NOMO-1 (cell line): Measurements from ENCODE around the gene SH3RF3.

ENCODE experiments used
- DNase-seq, 2 experiments: peaks; one replicate each; lab custom pipeline; 2025; ENCODE audit not compliant: unreplicated experiment in 2 of 2; lab: John Stamatoyannopoulos, UW

SH3RF3 gene

DNA sequence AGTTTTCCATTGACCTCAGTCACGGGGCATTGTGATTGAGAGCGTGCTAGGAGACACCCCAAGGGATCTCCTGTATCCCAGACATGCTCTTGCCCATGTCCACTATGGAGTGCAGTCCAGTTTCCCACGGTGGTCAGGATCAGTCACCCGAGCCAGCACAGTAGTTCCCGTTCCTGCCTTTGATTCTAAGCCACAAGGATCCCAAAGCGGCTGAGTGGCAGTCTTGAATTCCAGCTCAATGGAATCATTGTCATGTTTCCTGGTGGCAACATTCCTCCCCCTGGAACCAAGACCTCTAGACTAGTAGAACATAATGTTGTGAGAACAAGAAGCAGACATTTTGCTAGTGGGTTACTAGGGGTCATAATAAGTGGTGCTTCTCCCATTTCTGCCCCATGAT is 330.5 kb downstream of the SH3RF3 start:
- no peak for DNase-seq

DNA sequence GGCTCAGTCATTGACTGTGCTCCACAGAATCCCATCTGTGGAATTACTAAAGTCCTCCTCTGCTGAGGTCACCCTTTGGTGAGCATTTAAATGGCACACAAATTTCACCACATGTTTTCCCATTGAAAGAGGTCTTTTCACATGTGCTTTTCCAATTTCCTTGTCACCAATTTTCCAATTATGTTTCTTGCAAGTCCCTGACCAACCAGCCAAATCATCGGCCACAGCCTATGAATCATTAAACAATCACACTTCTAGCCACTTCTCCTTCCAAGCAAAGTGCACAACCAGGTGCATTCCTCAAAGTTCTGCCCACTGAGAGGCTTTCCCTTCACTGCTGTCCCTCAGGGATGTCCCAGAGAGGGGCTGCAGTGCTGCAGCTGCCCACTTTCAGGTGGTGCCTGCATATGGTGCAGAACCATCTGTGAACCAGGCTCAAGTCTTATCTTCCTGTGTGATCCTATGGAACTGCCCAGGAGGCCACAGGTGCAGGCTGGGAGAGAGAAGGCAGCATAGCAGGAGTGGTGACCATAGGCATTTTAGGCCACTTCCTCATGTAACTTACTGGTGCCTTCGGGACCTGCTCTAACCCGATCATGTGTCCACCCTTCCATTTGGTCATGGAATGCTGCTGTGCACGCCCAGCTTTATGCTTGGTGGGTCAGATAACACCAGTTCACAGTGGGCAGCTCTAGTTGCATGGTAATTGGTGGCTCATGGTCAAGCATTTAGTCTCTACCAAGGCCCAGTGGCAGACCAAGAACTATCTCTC is 331.7 kb downstream of the SH3RF3 start:
- no peak for DNase-seq

DNA sequence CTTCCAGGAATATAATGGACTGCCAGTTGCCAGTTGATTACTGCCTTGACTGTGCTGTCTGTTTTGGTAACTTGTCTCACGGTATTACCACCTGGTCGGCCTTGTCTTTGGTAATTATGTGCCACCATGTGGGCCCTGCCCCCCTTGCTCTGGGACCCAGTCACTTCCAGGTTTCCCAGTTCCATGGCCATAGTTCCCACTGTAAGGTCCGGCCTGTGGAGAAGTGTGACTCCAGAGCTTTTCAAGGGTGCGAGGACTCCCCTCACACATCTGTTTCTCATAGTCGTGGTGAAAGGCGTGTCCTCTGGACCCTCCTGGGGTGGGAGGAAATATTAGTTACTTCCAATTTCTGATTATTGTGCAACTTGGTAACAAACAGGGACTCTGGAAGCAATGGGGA is 334.2 kb downstream of the SH3RF3 start:
- no peak for DNase-seq

DNA sequence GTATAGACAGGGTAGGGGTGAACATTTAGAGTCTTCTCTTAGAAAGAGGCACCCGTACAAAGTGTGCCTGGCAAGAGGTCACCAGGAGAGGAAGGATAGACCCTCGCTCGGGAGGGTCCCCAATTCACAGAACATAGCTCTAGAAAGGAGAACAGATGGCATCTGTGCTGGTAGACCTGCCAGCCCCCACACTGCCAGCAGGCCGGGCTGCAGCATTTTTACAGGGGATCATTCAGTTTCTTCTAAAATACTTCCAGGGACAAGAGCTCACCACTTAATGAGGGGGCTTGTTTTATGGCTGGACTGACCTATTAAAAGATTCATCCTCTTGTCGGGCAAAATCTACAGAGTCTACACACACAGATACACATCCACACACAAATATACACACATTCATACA is 334.9 kb downstream of the SH3RF3 start:
- no peak for DNase-seq

DNA sequence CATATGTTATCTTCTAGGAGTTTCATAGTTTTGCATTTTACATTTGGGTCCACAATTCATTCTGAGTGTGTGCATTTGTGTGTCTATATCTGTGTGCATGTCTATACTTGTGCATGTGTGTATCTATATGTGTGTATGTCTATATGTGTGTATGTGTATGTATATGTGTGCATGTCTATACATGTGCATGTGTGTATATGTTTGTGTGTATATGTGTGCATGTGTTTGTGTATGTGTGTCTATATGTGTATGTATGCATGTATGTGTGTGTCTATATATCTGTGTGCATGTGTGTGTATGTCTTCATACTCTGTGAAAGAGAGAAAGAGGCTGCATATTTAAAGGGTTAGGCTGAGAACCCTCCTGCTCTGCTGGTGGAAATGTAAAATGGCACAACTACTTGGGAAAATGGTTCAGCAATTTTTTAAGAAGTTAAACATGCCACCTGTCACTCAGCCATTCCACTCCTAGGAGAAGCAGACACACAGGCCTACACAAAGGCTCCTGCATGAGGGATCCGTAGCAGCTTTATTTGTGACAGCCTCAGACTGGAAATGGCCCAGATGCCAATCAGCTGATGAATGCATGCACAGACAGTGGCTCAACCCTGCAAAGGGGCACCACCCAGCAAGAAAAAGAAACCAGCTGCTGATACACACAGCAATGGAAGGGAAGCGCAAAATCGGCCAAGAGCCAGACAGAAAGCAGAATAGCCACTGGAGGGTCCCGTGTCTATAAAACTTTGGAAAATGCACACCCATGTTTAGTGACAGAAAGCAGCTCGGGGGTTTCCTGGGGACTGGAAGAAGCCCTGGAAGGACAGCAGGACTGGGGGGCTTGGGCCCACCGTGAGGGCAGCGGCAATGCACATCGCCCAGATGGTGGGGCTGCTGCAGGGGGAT is 337.9 kb downstream of the SH3RF3 start:
- DNase-seq, result no peak

DNA sequence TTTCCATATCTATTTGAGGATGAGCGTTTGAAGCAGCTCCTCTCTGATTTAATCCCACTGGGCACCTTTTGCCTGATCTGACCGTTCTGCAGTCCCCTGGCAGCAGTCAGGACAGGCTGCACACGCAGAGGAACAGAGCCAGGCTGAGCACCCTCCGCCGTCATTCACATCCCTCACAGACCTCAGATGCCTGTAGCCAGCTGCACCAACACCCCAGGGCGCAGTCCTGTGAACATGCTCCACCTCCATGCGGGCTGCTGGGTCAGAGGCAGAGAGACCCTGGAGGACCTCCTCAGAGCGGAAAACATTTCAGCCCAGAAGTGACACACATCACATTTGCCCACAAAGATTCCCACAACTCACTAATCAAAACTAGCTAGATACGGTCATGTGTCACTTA is 338.7 kb downstream of the SH3RF3 start:
- no peak for DNase-seq

DNA sequence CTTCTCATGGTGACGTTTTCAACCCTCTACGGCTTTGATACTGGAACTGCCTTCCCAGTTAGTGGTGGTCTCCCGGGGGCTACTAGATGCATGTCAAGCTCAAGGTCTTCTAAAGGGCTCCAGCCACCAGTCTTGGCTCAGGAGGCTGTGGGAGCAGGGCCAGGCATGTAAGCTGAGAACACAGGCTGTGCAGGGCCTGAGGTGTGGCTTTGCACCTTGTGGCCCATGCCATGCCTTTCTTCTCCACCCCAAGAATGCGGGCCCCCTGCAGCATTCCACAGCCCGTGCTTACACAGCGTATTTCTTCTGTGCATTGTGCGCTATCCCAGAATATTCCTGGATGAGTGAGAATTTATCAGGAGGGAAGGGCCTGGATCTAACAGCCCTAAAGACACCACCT is 339.9 kb downstream of the SH3RF3 start:
- DNase-seq, result no peak

DNA sequence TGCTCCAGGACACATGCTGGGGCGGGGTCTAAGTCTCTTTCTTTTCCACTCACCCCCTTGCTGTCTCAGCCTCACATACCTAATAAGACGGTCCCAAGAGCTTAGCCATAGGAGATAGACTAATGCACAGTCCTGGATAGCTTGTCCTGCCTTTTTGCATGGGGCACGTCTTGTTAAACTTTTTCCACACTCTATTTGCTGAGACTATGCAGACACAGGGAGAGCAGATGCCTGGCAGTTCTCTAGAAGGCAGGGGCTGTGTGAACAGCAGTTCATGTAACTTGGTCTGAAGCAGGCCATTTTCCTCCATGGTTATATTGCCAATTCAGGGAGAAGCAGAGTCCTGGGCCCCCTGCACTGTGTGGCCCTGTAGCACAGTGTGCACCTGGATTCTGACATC is 342.7 kb downstream of the SH3RF3 start:
- no peak for DNase-seq

DNA sequence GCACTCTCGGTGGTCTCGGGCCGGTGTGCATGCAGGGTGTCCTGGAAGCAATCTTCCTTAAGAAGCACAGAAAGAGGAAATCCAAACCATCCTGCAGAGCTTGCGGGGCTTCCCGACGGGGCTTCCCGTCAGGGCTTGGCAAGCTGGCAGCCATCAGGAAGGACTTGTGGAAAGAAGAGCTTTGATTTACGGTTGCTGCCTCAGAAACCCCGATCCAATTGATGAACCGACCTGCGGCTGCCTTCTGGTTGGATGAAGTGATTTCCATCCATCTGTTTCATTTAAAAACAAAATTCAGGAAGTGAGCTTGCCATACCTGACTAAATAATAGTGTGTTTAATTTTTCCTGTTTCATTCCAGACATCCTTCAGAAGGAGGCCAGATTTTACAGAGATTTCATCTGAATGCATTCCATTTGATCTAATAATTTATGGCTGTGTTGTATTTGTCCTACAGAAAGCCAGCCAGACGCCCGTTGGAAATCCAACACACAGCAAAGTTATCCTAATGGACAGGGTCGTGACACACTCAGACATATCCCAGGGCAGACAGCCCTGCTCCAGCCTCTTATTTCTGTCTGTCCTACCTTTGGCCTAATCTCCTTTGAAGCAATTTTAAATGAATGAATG is 343.4 kb downstream of the SH3RF3 start:
- no peak for DNase-seq

DNA sequence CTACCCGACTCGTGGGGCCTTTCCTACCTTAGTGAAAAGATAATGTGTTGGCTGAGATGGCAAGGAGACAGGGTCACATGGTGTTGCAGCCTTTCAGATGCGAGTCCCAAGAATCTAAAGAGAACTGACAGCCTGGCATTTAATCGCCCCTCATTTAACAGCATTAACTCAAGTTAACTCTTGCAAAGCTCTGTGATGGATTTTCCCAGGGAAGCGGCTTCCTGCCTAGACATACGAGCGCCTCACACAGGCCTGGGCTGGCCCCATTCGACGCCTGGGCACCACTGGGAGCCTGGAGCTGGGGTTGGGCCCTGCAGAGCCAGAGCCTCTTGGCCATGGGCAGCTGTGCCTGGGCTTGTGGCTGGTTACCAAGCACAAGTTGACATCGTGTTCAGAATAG is 344.0 kb downstream of the SH3RF3 start:
- no peak for DNase-seq

DNA sequence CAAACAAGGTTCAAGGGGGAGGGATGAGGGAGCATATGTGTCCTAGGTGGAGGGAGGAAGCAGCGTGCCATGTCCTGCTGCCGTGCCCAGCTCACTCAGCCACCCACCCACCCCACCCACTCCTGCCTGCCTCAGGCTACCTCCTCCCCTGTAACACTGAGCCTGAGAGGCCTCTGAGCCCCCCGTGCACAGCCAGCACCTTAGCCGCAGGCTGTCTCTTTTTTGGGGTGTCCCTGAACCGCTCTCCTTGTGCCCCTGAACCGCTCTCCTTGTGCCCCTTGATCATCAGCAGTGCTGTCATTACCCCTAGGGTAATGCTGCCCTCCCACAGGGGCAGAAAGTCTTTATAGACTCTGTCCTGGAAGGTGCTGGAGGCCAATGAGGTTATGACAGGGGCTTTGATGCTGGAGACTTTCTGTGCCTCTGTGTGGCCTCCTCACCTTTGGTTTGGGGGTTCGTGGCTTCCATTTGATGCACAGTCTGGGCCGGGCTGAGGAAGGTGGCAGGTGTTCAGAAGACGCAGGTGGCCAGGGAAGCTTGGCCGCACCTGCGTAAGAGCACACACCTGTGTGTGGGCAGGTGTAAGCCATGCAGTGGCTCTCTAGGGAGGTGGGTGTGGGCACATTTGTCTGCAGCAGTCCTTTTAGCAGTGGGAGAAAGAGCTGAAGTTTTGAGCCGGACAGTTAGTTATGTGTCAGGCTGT is 344.8 kb downstream of the SH3RF3 start:
- no peak for DNase-seq

DNA sequence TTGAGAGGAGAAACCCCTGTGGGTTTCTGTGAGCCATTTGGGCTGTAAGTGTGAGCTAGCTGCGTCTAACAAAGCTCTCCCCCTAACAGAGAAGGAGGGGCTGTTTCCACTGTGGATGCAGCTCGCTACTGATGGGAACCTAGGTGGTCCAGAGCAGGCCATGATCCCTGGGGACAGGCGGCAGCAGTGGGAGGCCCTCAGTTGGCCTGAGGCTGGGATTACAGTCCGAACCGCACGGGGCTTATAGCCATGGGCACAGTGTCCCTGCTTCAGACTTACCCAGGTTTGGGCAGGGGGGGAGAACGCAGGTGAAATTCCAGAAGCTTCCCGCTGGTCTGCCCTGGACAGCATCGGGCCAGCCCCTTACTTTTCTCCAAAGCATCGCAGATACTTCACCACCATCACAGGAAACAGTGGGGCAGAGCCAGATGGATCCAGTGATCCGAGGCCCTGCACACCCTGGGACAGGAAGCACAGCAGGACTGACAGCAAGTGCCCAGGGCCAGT is 345.4 kb downstream of the SH3RF3 start:
- no peak for DNase-seq

DNA sequence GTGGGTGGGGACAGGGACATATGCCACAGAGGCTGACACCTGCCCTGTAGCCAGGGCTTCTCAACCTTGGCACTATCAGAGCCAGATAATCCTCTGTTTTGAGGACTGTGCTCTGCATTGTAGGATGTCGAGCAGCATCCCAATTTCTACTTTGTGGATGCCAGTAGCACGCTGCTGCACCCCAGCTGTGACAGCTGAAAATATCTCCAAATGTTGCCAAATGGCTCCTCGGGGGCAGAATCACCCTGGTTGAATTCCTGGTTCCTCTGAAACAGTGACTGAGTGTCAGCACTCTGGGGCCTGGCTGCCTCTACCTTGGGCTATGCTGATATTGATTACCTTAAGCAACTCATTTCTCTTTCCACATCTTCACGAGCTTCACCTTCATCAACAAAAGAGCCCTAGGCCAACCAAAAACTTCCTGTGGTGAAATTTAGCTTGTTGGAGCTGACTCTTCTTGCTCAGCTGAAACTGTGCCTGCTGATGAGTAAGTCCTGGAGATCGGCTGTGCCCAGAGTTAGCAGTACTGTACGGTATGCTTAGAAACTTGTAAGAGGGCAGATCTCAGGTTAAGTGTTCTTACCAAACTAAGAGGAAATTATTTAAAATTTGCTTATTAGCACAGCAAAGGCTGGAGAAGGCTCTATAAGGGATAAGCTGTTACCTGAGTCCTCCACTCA is 346.7 kb downstream of the SH3RF3 start:
- DNase-seq, result no peak

DNA sequence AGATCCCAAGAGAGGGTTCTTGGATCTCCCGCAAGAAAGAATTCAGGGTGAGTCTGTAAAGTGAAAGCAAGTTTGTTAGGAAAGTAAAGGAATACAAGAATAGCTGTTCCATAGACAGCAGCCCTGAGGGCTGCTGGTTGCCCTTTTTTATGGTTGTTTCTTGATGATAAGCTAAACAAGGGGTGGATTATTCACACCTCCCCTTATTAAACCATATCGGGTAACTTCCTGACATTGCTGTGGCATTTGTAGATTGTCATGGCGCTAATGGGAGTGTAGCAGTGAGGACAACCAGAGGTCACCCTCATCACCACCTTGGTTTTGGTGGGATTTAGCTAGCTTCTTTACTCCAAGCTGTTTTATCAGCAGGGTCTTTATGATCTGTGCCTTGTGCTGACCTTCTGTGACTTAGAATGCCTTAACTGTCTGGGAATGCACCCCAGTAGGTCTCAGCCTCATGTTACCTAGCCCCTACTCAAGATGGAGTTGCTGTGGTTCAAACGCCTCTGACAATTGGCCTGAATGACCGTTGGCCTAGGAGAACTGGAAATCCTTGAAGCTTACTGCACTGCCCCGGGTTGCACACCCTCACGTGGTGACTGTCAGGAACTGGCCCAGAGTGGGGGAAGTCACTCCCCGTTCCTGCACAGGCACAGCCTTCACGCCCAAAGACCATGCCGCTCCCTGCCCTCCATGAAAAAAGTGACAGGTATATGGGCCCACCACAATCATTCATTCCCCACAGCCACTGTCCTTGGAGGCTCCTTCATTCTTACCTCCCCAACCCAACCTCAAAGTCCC is 347.8 kb downstream of the SH3RF3 start:
- DNase-seq, result no peak

DNA sequence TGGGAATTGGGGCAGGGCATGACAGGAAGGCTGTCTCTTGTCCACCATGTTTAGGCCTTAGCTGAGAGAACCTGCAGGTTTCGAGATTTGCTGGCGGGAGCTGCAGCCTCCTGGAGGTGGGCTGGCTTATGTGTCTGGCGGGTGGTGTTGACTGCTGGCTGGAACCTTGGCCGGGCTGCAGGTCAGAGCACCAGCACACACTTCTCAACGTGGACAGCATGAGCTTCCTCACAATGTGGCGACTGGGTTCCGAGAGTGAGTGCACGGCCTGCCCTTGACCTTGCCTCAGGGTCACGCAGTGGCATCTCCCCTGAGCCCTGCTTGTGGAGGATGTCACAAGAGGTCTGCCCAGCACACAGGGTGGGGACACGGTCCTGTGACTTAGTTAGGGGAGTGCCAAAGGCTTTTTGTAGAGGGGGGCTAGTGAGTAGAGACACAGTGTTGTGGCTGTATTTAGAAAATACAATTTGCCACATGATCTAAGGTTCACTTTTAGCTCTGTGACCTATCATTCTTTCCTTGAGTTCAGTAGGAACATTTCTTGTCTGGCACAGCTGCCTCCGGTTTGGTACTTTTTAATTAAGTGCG is 350.0 kb downstream of the SH3RF3 start:
- DNase-seq, result no peak

DNA sequence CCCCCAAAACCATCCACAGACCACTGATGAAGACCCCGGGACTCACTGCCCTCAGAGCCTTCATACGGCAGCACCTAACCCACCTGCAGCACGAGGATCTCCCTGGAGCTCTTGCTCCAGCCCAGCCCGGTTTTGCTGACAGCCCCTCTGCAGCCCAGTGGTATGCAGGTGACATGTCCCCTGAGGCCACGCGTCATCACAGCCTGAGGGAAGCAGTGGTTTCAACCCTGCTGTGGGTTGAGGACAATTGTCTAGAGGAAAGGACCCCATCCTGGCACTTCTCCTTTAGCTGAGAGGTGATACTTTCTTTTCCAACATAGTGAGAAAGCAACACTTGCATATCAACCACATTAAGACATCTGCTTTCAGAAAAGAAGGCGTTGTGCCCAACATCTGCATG is 350.8 kb downstream of the SH3RF3 start:
- DNase-seq, result no peak

DNA sequence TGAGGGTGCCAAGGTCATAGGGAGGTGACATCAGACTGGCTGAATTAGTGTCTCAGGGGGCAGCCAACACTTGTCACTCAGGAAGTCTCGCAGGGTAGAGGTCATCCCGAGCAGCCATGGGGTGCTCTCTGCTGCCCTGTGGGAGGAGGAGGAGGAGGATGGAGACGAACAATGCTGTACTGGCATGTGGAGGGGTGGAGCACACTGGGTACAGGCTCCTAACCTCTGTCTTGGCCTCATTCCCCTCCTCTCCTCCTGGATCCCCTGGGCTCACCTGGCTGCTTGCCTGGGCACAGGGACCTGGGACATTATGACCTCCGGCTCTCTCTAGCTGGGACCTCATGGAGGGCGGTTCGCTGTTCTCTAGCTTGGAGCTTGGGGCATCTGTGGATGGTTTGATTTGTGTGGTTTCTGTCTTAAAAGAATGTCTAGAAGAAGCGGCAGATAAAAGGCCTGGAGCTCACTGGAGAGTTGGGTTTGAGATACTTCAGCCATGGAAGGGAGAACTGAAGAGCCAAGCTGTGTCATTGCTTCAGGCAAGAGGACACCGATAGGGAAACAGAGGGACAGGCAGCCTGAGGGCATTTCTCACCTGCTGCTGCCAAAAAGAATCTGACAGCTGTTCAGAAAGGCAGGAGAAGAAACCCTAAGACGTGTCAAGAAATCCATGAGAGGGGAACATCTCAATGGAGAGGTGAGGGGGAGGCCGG is 351.6 kb downstream of the SH3RF3 start:
- DNase-seq, result no peak

DNA sequence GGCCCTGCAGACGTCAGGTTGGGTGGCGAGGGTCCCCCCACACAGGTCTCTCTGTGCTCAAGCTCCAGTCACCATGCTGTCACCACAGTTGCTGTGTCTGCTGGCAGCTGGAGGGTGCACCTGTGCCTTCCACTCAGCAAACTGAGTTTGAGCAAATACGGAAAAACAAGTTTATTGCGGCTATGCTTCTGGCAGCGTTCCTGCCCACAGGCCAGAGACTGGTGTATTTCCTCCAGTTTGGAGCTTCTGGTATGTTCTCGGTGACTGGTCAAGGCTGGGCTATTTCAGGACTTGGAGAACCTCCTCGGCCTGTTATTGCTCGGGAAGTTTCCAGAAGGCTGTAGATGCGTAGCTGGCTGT is 352.2 kb downstream of the SH3RF3 start:
- no peak for DNase-seq

DNA sequence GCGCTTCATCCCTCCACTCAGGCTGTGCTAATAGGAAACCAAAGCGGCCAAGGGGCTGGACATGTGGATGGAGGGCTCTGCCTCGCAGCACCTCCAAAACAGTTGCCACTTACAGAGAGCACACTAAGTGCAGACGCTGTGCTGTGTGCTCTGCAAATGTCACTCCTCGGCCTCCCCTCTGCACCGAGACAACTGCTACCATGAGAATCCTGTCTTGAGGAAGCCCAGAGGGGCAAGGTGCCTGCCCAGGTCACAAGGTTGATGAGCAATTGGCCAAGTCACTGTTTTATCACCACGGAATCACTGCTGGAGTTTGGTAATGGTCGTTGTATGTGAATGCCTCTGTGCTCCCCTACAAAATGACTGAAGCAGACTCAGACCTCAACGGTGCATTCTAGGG is 352.6 kb downstream of the SH3RF3 start:
- DNase-seq, result no peak
